ENCODE measurements around the gene MTHFR. TPM values are rescaled to one million over a fixed set of nuclear protein-coding genes. Genes with fewer than 3 reads are reported as not detected.

The MTHFR gene
- polyA plus RNA-seq, 1 donor from 2014 or later, result 14.3 TPM

GRCh38 chr1:11784256-11784992, 21.3 kb downstream of the MTHFR start:
- H3K36me3 Mint-ChIP-seq, result peaks cover under 1% of the 10 kb centered on the region
- H3K27ac Mint-ChIP-seq, result no peak overlapping the region
- no peaks in the 10 kb centered on the region for H3K9me3 Mint-ChIP-seq
- peak overlapping the region in 2 of 4 donors; percentile 12 to 41 for H3K4me3 Mint-ChIP-seq
- H3K27me3 Mint-ChIP-seq, result no peaks in the 10 kb centered on the region
- peaks cover 10 to 13% (median 13%) of the 10 kb centered on the region in 3 donors for H3K4me1 Mint-ChIP-seq

- Mint-ChIP-seq H3K4me1 (peaks cover 10 to 13% (median 13%) of the 10 kb centered on the region in 3 donors), H3K4me3 (peak overlapping the region in 1 of 4 donors; percentile 41), H3K27ac (peak overlapping the region in 1 of 3 donors; percentile 23)
Measured at GRCh38 chr1:11783556-11783955, 22.2 kb downstream of the MTHFR start.

DNA sequence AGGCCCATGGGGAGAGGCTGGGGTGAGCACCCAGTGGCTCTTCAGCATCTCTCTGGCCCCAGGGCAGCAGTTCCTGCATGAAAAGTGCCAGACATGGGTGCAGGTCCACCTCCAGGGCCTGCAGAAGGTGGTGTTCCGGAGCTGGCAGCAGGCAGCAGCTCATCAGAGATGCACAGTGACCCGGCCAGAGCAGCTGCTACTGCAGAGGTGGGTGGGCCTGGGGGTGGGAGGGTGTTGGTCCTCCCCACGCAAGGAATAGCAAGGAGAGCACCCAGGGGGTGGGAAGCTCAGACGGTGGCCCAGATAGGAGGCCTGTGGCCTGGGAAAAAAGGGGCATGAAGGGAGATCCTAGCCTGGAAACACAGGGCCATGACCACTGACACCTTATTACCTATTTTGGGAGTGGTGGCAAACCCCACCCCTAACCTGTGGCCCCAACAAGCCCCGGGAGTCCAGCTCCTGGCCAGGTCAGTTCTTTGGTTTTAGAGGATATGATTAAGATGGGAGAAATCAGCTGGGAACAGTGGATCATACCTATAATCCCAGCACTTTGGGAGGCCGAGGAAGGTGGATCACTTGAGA, 23.5 kb downstream of the MTHFR start:
- no peaks in the 10 kb centered on the region for H3K36me3 Mint-ChIP-seq
- H3K4me3 Mint-ChIP-seq, result no peak overlapping the region

More at GRCh38 chr1:11783556-11783955, 22.2 kb downstream of the MTHFR start:
- Mint-ChIP-seq H3K9me3 (no peaks in the 10 kb centered on the region), H3K36me3 (no peaks in the 10 kb centered on the region), H3K27me3 (no peaks in the 10 kb centered on the region)

DNA sequence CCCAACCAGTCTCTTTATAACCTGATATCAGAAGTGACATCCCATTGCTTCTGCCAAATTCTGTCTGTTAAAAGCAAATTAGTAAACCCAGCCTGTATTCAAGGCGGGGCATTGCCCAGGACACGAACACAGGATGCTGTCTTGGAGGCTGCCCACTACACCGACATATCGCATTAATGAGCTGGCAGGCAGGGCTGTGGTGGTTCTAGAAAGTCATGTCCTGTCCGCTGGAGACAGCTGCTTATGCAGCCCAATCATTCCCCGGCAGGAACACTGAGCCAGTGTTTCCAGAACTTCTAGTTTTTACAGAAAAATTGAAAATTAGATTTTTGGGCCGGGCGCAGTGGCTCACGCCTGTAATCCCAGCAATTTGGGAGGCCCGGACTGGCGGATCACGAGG, 24.5 kb downstream of the MTHFR start:
- no peaks in the 10 kb centered on the region for H3K27me3 Mint-ChIP-seq
- H3K36me3 Mint-ChIP-seq, result no peaks in the 10 kb centered on the region
- H3K27ac Mint-ChIP-seq, result no peak overlapping the region
- H3K4me3 Mint-ChIP-seq, result no peak overlapping the region
- H3K9me3 Mint-ChIP-seq, result no peaks in the 10 kb centered on the region
- H3K4me1 Mint-ChIP-seq, result peaks cover 10 to 13% (median 10%) of the 10 kb centered on the region in 3 donors

More for the DNA sequence above, 23.5 kb downstream of the MTHFR start:
- H3K9me3 Mint-ChIP-seq, result no peaks in the 10 kb centered on the region
- H3K27ac Mint-ChIP-seq, result no peak overlapping the region
- peaks cover 10 to 13% (median 13%) of the 10 kb centered on the region in 3 donors for H3K4me1 Mint-ChIP-seq
- H3K27me3 Mint-ChIP-seq, result no peaks in the 10 kb centered on the region

GRCh38 chr1:11780380-11781147, 25.2 kb downstream of the MTHFR start:
- H3K27ac Mint-ChIP-seq, result no peak overlapping the region
- H3K27me3 Mint-ChIP-seq, result no peaks in the 10 kb centered on the region
- H3K36me3 Mint-ChIP-seq, result no peaks in the 10 kb centered on the region
- no peaks in the 10 kb centered on the region for H3K9me3 Mint-ChIP-seq
- H3K4me3 Mint-ChIP-seq, result no peak overlapping the region
- H3K4me1 Mint-ChIP-seq, result peaks cover 5 to 9% (median 5%) of the 10 kb centered on the region in 3 donors

- H3K27me3 Mint-ChIP-seq, result no peaks in the 10 kb centered on the region
- H3K27ac Mint-ChIP-seq, result no peak overlapping the region
- no peaks in the 10 kb centered on the region for H3K36me3 Mint-ChIP-seq
- H3K9me3 Mint-ChIP-seq, result no peaks in the 10 kb centered on the region
- H3K4me3 Mint-ChIP-seq, result no peak overlapping the region
- H3K4me1 Mint-ChIP-seq, result peaks cover 0 to 4% (median 1%) of the 10 kb centered on the region in 3 donors
Measured at GRCh38 chr1:11779715-11780379, 25.9 kb downstream of the MTHFR start.

DNA sequence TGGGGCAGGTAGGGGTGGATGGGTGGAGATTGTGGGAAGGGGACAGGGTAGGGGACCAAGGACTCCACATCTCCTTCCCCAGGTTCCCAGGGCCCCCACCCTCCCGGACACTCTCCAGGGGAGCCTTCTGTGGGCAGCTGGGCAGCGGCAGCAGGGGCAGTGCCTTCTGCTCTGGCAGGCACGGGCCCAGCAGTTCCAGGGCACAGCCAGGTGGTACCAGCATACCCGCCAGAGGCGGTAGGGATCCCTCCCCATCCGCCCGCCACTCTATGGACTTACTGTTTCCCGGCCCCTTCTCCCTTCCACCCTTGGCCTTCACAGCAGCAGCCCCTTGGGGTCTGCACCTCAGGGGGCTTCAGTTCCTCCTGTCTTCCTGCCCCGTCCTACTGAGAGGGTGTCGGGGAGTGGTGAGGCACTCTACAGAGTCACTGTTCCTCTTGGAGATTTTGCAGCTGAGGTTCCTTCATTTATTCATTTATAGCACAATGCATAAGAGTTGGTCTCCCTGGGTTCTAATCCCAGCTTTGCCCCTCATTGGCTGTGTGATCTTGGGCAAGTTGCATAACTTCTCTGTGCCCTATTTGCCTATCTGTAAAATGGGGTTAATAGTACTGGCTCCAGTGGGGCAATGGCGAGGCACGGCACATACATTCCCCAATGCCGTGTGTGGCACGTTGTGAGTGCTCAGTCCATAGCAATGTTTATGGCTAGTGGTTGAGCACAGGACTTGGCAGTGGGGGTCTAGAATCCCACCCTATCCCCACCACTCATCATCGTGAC, 26.7 kb downstream of the MTHFR start:
- H3K4me1 Mint-ChIP-seq, result peaks cover 0 to 4% (median 1%) of the 10 kb centered on the region in 3 donors
- H3K27ac Mint-ChIP-seq, result no peak overlapping the region
- no peak overlapping the region for H3K4me3 Mint-ChIP-seq
- H3K9me3 Mint-ChIP-seq, result no peaks in the 10 kb centered on the region
- H3K27me3 Mint-ChIP-seq, result peaks cover 4% of the 10 kb centered on the region
- no peaks in the 10 kb centered on the region for H3K36me3 Mint-ChIP-seq

DNA sequence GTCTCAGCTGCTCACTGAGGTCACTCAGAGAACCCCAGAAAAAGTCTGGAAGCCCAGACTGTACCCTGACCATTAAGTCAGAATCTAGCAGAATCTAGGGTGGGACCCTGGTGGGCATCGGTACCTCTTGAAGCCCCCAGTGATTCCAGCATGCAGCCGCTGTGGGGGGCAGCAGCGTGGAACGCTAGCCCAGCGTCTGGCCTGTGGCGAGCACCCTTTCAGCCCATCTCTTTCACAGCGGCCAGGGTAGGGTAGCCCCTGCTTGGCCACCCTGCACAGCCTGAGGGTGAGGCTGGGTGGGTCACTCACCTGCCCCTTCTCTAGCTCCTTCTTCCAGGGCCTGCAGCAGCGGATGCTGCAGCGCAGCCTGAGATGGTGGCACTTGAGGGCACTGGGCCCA, 27.4 kb downstream of the MTHFR start:
- peaks cover 4% of the 10 kb centered on the region for H3K27me3 Mint-ChIP-seq
- no peaks in the 10 kb centered on the region for H3K36me3 Mint-ChIP-seq
- no peaks in the 10 kb centered on the region for H3K9me3 Mint-ChIP-seq
- H3K4me1 Mint-ChIP-seq, result peaks cover 0 to 4% (median 1%) of the 10 kb centered on the region in 3 donors
- no peak overlapping the region for H3K27ac Mint-ChIP-seq
- H3K4me3 Mint-ChIP-seq, result no peak overlapping the region

GRCh38 chr1:11777658-11778322, 28.0 kb downstream of the MTHFR start:
- H3K27ac Mint-ChIP-seq, result peak overlapping the region in 1 of 3 donors; percentile 43
- H3K4me3 Mint-ChIP-seq, result no peak overlapping the region
- no peaks in the 10 kb centered on the region for H3K4me1 Mint-ChIP-seq
- H3K36me3 Mint-ChIP-seq, result no peaks in the 10 kb centered on the region
- no peaks in the 10 kb centered on the region for H3K9me3 Mint-ChIP-seq
- H3K27me3 Mint-ChIP-seq, result peaks cover 4% of the 10 kb centered on the region

DNA sequence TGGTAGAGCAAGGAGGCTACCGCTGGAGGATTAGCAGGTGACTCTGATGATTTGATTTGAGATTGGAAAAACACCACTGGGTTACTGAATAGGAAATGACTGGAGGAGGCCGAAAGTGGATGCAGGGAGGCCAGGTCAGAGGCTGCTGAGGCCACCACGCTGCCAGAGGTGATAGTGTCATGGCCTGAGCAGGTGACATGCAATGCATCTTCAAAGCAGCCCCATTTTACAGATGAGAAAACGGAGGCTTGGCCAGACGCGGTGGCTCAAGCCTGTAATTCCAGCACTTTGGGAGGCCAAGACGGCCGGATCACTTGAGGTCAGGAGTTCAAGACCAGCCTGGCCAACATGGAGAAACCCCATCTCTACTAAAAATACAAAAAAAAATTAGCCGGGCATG, 31.0 kb downstream of the MTHFR start:
- no peaks in the 10 kb centered on the region for H3K9me3 Mint-ChIP-seq
- peaks cover 0 to 5% (median 4%) of the 10 kb centered on the region in 3 donors for H3K4me1 Mint-ChIP-seq
- peaks cover 4% of the 10 kb centered on the region for H3K27me3 Mint-ChIP-seq
- no peaks in the 10 kb centered on the region for H3K36me3 Mint-ChIP-seq
- H3K27ac Mint-ChIP-seq, result no peak overlapping the region
- H3K4me3 Mint-ChIP-seq, result no peak overlapping the region

- Mint-ChIP-seq H3K27me3 (peaks cover 4% of the 10 kb centered on the region), H3K27ac (no peak overlapping the region), H3K4me1 (peaks cover 0 to 5% (median 4%) of the 10 kb centered on the region in 3 donors), H3K4me3 (peak overlapping the region in 2 of 4 donors; percentile 63 to 65), H3K9me3 (no peaks in the 10 kb centered on the region), H3K36me3 (no peaks in the 10 kb centered on the region)
Measured at GRCh38 chr1:11772458-11772857, 33.3 kb downstream of the MTHFR start.

- Mint-ChIP-seq H3K4me1 (peaks cover 0 to 5% (median 4%) of the 10 kb centered on the region in 3 donors), H3K4me3 (no peak overlapping the region), H3K36me3 (no peaks in the 10 kb centered on the region), H3K27ac (no peak overlapping the region), H3K27me3 (peaks cover 4% of the 10 kb centered on the region), H3K9me3 (no peaks in the 10 kb centered on the region)
Measured at GRCh38 chr1:11771481-11772043, 34.2 kb downstream of the MTHFR start.

DNA sequence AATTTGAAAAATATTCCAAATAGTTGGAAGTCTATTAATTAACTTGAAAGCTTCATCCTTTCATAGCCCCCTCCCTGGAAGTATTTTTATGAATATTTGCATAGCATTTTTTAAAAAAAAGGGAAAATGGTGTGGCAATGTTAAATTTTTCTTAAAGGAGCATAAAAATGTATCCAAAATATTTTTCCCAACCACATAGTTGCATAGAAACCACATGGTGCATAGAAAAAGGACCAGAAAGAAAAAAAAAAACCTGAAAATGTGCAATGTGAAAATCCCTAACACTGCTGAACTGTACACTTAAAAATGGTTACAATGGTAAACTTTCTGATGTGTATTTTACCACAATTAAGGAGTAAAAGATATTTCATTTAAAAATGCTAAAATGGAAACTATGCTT, 35.8 kb downstream of the MTHFR start:
- H3K9me3 Mint-ChIP-seq, result no peaks in the 10 kb centered on the region
- H3K4me1 Mint-ChIP-seq, result peaks cover 0 to 5% (median 4%) of the 10 kb centered on the region in 3 donors
- H3K27ac Mint-ChIP-seq, result no peak overlapping the region
- H3K4me3 Mint-ChIP-seq, result no peak overlapping the region
- no peaks in the 10 kb centered on the region for H3K36me3 Mint-ChIP-seq
- peaks cover 4% of the 10 kb centered on the region for H3K27me3 Mint-ChIP-seq
